NCI-H526 (cell line): Measurements from ENCODE around the gene CYP26B1.

Source experiments
- DNase-seq, 2 experiments: peaks; one replicate each; lab custom pipeline; 2025; lab: John Stamatoyannopoulos, UW

The CYP26B1 gene

DNA sequence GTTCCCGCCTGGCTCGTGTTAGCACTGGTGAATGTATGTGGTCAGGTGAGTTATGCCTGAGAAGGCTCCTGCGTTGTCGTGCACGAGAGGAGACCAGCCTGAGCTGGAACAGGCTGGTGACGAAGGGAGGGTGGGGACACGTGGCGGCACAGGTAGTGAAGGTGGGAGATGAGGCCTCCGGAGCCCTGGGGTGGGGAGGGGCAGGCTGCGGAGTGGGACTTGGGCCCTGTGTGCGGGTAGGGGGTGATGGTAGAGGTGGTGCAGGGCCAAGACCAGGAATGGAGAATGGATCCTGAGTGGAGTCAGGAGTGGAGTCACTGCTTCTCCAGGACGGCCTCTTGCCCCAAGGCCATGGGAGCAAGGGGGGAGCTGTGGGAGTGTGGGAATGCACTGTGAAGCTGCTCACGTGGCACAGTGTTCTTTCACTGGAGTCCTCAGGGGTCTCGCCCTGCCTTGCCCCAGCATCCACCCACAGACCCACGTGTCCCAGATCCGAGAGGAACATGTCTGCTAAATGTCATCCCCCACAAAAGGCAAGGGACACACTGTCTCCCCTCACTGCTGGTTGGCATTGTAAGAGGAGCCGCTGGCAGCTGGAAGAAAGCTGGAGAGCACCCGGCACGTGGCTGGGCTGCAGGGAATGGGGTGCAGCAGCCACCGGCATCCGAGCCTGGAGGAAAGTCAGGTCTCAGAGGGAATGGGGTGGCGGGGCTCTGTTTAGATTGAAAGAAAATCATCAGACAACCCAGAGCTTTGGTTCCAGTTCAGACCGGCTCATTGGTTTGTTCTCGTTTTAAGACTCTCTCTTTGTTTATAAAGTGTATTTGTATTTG, 63.7 kb downstream of the CYP26B1 start:
- DNase-seq: no peak

DNA sequence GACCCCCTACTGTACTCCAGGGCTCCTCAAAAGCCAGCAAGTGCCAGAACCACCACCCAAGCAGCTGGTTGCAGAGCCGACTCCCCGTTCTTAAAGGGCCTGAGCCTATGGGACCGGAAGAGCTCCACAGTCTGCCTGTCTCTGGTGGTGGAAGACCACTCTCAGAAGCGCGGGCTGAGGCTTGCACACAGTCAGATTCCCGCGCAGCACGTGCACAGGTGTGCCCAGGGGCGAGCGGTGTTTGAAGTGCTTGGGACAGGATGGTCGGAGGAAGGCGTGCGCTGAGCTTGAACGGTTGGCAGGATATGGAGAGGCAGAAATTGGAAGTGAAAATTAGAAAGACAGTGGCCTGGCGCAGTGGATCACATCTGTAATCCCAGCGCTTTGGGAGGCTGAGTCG, 64.8 kb downstream of the CYP26B1 start:
- no peak for DNase-seq

DNA sequence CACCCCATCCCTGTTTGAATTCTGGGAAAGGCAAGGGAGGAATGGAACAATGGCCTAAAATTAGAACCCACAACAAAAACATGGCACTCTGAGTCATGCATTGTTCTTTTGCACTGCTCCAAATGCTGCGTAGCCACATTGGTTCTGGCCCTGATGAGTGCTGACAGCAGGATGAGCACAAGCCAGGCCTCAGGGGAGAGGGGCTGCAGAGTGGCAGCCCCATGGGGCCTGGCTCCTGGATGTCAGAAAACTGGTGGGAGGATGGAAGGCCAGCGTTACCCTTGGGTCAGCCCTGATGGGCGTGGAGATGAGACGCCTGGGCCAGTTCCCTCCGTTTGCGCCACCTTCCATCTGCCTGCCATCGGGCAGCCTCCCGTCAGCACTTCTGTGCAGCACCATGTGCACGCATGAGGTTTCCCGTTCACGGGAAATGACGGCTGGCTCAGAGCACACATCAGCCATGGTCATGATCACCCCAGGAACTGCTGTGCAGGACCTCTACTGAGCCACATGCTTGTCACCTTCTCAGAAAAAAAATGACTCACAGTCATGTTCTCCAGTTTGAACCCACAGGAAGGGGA, 65.6 kb downstream of the CYP26B1 start:
- DNase-seq: no peak

DNA sequence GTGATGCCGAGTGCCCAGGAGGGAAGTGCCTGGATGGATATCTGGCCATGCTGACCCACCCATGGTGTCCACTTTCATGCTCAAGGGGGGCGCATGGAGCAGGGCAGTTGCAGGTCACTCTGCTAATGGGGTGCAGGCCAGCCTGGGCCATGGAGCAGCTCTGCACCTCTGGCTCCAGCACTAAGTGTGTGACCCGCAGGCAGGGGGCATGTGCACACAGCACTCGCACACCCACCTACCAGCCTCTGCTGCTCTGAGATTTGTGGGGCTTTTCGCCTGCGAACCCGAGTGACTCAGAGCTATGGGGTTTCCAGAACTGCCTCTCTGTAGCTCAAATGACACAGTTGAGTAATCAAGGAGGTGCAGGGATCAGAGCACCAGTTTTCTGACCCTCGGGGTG, 66.2 kb downstream of the CYP26B1 start:
- DNase-seq: no peak

DNA sequence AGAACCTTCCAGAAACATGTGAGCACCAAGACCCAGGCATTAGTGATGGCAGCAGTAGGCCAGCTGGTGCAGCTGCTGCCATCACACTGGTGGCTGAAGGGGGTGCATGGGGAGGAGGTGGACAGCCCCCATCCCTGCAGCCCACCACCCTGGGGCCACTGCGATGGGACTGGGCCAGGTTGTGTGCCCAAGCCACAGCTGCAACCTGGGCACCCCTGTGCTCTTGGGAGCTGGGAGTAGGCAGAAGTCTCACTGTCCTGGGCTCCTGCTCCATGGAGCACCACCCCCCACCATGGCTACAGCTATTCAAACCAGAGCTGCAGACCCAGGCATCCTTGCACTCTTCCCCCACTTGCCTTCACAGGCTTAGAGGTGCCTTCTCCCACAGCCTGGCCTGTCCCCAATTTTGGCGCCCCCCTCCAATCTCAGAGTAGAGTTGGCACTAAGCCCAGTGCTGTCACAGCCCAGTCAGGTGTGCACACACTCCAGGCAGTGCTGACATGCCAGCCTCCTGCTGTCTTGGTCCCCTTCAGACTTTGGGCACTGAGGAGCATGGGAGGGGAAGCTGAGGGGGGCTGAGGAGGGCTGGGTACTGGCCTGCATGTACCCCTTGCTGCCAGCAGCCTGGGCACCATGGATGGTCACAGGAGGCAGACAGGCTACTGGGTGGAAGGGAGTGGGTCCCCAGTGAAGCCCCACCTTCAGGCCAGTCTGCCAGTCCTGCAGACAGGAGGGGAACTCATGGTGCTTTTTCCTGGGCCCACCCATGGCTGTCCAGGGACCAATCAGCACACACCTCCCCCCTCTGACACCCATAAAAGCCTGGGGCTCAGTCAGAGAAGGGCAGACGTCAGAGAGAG, 67.1 kb downstream of the CYP26B1 start:
- no peak for DNase-seq
